Large intestine (tissue), 3 donors: ENCODE measurements around the gene FOSL2. TPM values are rescaled to one million over a fixed set of nuclear protein-coding genes. Genes with fewer than 3 reads are reported as not detected.

ENCODE experiments used
- DNase-seq, 2 donors: peaks; one replicate each; pipeline versions ENCODE4 v3.0.0 to v3.0.0-alpha.2; 2013
- H3K27ac ChIP-seq: one replicate; pipeline ENCODE4 v1.5.1; 2013; ENCODE audit warnings: low read length
- H3K27me3 ChIP-seq: 2 replicates; pipeline ENCODE4 v1.6.1; 2013; ENCODE audit warnings: low read length; ENCODE audit not compliant: control insufficient read depth, insufficient read depth
- H3K36me3 ChIP-seq: 2 replicates; pipeline ENCODE4 v1.6.1; 2013; ENCODE audit warnings: low read length; ENCODE audit not compliant: control insufficient read depth, insufficient read depth
- H3K4me1 ChIP-seq: one replicate; pipeline ENCODE4 v1.6.1; 2013; ENCODE audit warnings: low read length; ENCODE audit not compliant: control insufficient read depth, insufficient read depth
- H3K4me3 ChIP-seq: one replicate; pipeline ENCODE4 v1.5.1; 2013; ENCODE audit warnings: low read length
- H3K9me3 ChIP-seq: one replicate; pipeline ENCODE4 v1.6.1; 2013; ENCODE audit warnings: mild to moderate bottlenecking, low read depth, low read length, moderate library complexity; ENCODE audit not compliant: control insufficient read depth
- WGBS: methylation state at CpG from one replicate; pipeline ENCODE4 v1.1.5; 2013; ENCODE audit warnings: low lambda C conversion rate; ENCODE audit not compliant: insufficient coverage; 5-methylcytosine and 5-hydroxymethylcytosine counted together
- polyA plus RNA-seq: library from polyadenylated mRNA; unstranded; fragments of 120-200 nt; gene quantifications from one replicate; pipeline ENCODE4 v1.2.1, GENCODE V29; 2013

Gene FOSL2
- polyA plus RNA-seq, 1 donor = 57.5 TPM

DNA sequence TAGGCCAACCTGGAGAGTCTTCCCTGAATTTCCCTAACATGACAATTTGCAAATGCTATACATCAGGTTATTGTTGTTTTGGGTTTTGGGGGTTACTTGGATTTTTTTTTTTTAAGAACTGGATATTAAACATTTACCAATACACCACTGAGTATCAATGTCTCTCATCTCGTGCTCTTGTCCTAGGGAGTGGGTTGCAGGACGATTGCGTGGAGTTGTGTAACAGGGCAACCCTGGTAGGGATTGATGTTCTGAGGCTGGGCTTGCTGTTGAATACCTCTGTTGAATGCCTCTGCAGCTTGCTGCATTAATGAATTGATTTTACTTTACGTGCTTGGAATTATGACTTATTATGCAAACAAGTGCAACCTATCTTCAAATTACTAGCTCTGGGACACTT is 18.8 kb upstream of the FOSL2 start:
- Histone ChIP-seq H3K9me3 (no peaks in the 10 kb centered on the region), H3K27ac (no peak overlapping the region), H3K36me3 (no peaks in the 10 kb centered on the region), H3K4me3 (no peak overlapping the region), H3K4me1 (peaks cover 54% of the 10 kb centered on the region), H3K27me3 (no peaks in the 10 kb centered on the region)
- WGBS = no CpG with 5 or more reads among the region's 4 CpGs
- no peak for DNase-seq

- Histone ChIP-seq H3K27ac (no peak overlapping the region), H3K9me3 (no peaks in the 10 kb centered on the region), H3K36me3 (no peaks in the 10 kb centered on the region), H3K4me3 (no peak overlapping the region), H3K27me3 (no peaks in the 10 kb centered on the region), H3K4me1 (peaks cover 54% of the 10 kb centered on the region)
- no peak for DNase-seq
- no CpG with 5 or more reads among the region's 5 CpGs for WGBS
Observed at GRCh38 chr2:28374331-28374730, 18.3 kb upstream of the FOSL2 start.

- WGBS = no CpG with 5 or more reads among the region's 3 CpGs
- Histone ChIP-seq H3K36me3 (no peaks in the 10 kb centered on the region), H3K27ac (no peak overlapping the region), H3K4me1 (peaks cover 55% of the 10 kb centered on the region), H3K27me3 (no peaks in the 10 kb centered on the region), H3K9me3 (no peaks in the 10 kb centered on the region), H3K4me3 (no peak overlapping the region)
- no peak for DNase-seq
Observed at GRCh38 chr2:28375236-28375635, 17.4 kb upstream of the FOSL2 start.

GRCh38 chr2:28375742-28376631 is 16.7 kb upstream of the FOSL2 start:
- Histone ChIP-seq H3K4me3 (no peak overlapping the region), H3K36me3 (no peaks in the 10 kb centered on the region), H3K4me1 (peaks cover 60% of the 10 kb centered on the region), H3K27me3 (no peaks in the 10 kb centered on the region), H3K9me3 (no peaks in the 10 kb centered on the region), H3K27ac (no peak overlapping the region)
- DNase-seq = no peak
- no CpG with 5 or more reads among the region's 8 CpGs for WGBS

- peaks cover 73% of the 10 kb centered on the region for H3K4me1 ChIP-seq
- no CpG with 5 or more reads among the region's 19 CpGs for WGBS
- no peaks in the 10 kb centered on the region for H3K27me3 ChIP-seq
- peak overlapping the region; percentile 47 for H3K27ac ChIP-seq
- no peak overlapping the region for H3K4me3 ChIP-seq
- H3K36me3 ChIP-seq = no peaks in the 10 kb centered on the region
- peak; percentile 71 to 84 for DNase-seq
- no peaks in the 10 kb centered on the region for H3K9me3 ChIP-seq
Observed at GRCh38 chr2:28377195-28377816, 15.4 kb upstream of the FOSL2 start.

DNA sequence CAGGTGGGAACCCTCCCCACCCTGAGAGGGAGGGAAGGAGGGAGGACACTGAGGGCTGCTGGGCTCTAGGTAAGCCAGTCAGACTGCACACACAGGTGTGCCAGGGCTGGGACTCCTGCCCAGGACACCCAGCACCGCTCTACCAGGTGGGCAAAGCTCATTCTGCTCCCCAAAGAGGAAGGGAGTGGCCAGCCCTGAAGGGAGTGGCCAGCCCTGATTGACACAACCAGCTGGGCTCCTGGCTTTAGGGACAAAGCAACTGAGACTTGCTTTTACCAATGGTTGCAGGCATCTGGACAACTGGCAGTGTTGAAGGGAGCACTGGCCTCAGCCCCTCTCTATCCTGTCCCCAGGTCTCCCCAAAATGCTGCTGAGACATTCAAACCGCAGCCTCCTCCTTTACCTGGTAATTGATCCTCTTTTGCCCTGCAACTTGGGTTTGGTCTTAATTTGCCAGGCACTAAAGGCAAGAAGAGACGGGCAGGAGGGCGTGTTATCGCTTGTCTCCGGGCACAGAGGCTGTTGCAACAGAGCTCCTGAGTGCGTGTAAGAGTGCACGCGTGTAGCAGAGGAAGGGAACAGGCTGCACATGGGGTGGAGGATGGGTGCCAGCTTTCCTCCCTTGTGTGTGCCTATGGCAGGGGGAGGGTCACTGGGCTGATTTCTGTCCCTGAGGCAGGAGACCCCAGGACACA is 14.5 kb upstream of the FOSL2 start:
- WGBS = no CpG with 5 or more reads among the region's 9 CpGs
- no peak overlapping the region for H3K4me3 ChIP-seq
- H3K27ac ChIP-seq = peak overlapping the region; percentile 47
- peaks cover 81% of the 10 kb centered on the region for H3K4me1 ChIP-seq
- no peaks in the 10 kb centered on the region for H3K9me3 ChIP-seq
- H3K36me3 ChIP-seq = no peaks in the 10 kb centered on the region
- DNase-seq = peak; percentile 65 to 81
- H3K27me3 ChIP-seq = no peaks in the 10 kb centered on the region

- DNase-seq = no peak
- no peak overlapping the region for H3K4me3 ChIP-seq
- peaks cover 85% of the 10 kb centered on the region for H3K4me1 ChIP-seq
- WGBS = no CpG with 5 or more reads among the region's 16 CpGs
- H3K9me3 ChIP-seq = no peaks in the 10 kb centered on the region
- H3K27ac ChIP-seq = peak overlapping the region; percentile 47
- H3K27me3 ChIP-seq = no peaks in the 10 kb centered on the region
- H3K36me3 ChIP-seq = no peaks in the 10 kb centered on the region
Observed at GRCh38 chr2:28378679-28379584, 13.7 kb upstream of the FOSL2 start.

GRCh38 chr2:28380219-28380618 is 12.4 kb upstream of the FOSL2 start:
- Histone ChIP-seq H3K27ac (peak overlapping the region; percentile 89), H3K4me3 (no peak overlapping the region), H3K27me3 (no peaks in the 10 kb centered on the region), H3K36me3 (no peaks in the 10 kb centered on the region), H3K9me3 (no peaks in the 10 kb centered on the region), H3K4me1 (peaks cover 82% of the 10 kb centered on the region)
- WGBS = no CpG with 5 or more reads among the region's 6 CpGs
- peak in 1 of 2 donors; percentile 55 for DNase-seq

GRCh38 chr2:28381225-28382180 is 11.2 kb upstream of the FOSL2 start:
- H3K27me3 ChIP-seq = no peaks in the 10 kb centered on the region
- peak overlapping the region; percentile 89 for H3K27ac ChIP-seq
- peaks cover 70% of the 10 kb centered on the region for H3K4me1 ChIP-seq
- peak; percentile 81 to 94 for DNase-seq
- no peaks in the 10 kb centered on the region for H3K36me3 ChIP-seq
- H3K4me3 ChIP-seq = no peak overlapping the region
- H3K9me3 ChIP-seq = no peaks in the 10 kb centered on the region
- WGBS = no CpG with 5 or more reads among the region's 12 CpGs
